ENCODE data around the gene TBC1D1. TPM values are rescaled to one million over a fixed set of nuclear protein-coding genes. Genes with fewer than 3 reads are reported as not detected.

The TBC1D1 gene
- total RNA-seq, 1 donor from 2014 or later, result 133 TPM

DNA sequence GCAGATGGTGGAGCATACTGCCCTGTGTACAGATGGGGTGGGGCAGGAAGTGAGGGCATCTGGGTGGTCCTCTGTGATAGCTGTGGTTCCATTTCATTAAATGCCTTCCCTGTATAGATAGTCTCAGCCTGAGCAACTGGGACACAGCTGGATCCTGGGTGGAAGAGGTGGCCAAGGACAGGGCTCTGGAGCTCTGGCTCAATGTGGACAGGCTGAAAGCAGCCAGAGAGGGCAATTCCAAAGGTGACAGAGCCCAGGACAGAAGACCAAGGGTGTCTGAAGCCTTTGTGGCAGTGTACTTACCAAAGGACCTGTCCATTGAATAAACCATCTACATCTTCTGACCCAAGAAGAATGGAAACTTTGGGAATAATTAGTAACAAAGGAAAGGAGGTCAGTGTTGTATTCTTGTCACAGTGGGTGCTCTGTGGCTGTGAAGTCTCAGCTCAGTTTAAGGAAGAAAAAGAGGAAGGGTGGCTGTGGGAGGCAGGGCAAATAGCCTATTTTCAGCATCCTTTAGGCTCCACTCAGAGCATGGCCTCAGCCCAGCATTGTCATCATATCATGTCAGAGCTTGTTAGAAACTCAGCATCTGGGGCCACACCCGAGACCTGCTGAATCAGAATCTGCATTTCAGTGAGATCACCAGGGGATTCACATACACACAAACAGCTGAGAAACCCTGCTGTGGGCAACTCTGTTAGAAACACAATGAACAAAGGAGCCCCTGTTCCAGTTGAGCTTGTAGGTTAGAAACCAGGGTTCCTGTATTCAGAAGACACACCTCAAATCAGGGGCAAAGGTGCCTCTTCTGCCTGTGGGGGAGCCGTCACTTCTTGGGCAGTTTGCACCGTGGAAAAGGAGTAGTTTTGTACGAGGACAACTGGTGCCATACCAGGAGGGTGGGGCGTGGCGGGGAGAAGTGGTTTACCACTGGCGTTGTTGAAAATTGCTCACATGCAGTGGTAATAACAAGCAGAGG, 237.9 kb downstream of the TBC1D1 start:
- TF ChIP-seq, protein P1, sequence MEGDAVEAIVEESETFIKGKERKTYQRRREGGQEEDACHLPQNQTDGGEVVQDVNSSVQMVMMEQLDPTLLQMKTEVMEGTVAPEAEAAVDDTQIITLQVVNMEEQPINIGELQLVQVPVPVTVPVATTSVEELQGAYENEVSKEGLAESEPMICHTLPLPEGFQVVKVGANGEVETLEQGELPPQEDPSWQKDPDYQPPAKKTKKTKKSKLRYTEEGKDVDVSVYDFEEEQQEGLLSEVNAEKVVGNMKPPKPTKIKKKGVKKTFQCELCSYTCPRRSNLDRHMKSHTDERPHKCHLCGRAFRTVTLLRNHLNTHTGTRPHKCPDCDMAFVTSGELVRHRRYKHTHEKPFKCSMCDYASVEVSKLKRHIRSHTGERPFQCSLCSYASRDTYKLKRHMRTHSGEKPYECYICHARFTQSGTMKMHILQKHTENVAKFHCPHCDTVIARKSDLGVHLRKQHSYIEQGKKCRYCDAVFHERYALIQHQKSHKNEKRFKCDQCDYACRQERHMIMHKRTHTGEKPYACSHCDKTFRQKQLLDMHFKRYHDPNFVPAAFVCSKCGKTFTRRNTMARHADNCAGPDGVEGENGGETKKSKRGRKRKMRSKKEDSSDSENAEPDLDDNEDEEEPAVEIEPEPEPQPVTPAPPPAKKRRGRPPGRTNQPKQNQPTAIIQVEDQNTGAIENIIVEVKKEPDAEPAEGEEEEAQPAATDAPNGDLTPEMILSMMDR (IDR thresholded peaks at IDR 0.05; ENCODE audit: insufficient read depth, low read length, poor library complexity, severe bottlenecking), result no peak
- no peaks in the 10 kb centered on the region for H3K27me3 ChIP-seq (ENCODE audit: control insufficient read depth, insufficient read depth, low read length)
- H3K4me3 ChIP-seq (ENCODE audit: low read depth, low read length), result no peak overlapping the region
- H3K36me3 ChIP-seq (ENCODE audit: control insufficient read depth, insufficient read depth, low read length), result no peaks in the 10 kb centered on the region
- DNase-seq (ENCODE audit: low read depth), result no peak

DNA sequence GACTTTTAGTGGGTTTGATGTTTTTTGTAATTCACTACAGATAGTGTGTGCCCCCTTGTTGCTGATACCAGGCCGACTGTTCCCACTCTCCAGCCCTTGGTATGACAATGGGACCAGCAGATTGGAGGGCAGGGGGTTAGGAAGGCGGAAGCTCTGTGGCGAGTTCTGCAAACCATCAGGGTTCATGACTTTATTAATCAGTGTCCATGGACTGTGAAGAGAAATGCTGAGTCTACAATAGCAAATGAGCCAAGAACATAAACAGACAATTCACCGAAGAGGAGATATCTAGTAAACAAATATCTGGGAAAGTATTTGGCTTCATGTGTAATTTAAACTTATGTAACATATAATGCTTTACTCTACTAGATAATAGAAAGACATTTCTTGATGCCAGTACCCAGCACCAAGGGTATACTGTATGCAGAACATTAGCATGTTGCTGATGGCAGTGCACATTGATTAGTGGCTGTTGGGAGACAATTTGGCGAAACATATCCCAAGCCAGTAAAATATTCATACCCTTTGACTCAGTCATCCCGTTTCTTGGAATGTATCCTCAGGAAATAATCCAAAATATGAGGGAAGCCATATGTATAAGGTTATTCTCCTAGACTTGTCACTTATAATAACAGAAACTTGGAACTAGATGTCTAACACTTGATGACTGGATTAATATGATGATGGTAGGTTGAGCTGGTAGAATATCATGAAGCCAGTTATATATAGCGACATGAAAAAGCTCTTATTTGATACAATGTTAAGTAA, 238.8 kb downstream of the TBC1D1 start:
- Histone ChIP-seq H3K36me3 (ENCODE audit: control insufficient read depth, insufficient read depth, low read length) (no peaks in the 10 kb centered on the region), H3K4me3 (ENCODE audit: low read depth, low read length) (no peak overlapping the region), H3K27me3 (ENCODE audit: control insufficient read depth, insufficient read depth, low read length) (no peaks in the 10 kb centered on the region)
- TF ChIP-seq, protein P1 (IDR thresholded peaks at IDR 0.05; ENCODE audit: insufficient read depth, low read length, poor library complexity, severe bottlenecking), result no peak
- no peak for DNase-seq (ENCODE audit: low read depth)

DNA sequence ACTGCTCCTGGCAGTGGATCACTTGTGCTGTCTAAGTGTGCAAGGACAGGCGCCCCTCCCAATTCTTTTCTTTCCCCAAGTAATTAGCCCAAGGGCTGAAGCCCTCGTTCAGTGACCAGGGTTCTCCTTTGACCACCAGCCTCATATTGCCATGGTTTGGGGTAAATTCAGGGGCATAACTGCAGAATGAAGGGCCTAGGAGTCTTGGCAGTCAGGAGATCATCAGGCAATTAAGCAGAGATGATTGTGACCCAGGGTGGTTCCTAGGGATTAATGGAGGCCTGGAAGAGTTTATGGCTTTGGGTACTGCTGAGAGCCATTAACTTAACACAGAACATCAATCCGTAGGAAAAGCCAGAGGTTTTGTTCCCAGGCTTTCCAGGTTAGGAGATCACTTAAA, 240.0 kb downstream of the TBC1D1 start:
- H3K27me3 ChIP-seq (ENCODE audit: control insufficient read depth, insufficient read depth, low read length), result no peaks in the 10 kb centered on the region
- no peak for DNase-seq (ENCODE audit: low read depth)
- TF ChIP-seq, protein P1 (IDR thresholded peaks at IDR 0.05; ENCODE audit: insufficient read depth, low read length, poor library complexity, severe bottlenecking), result no peak
- H3K36me3 ChIP-seq (ENCODE audit: control insufficient read depth, insufficient read depth, low read length), result no peaks in the 10 kb centered on the region
- no peak overlapping the region for H3K4me3 ChIP-seq (ENCODE audit: low read depth, low read length)

DNA sequence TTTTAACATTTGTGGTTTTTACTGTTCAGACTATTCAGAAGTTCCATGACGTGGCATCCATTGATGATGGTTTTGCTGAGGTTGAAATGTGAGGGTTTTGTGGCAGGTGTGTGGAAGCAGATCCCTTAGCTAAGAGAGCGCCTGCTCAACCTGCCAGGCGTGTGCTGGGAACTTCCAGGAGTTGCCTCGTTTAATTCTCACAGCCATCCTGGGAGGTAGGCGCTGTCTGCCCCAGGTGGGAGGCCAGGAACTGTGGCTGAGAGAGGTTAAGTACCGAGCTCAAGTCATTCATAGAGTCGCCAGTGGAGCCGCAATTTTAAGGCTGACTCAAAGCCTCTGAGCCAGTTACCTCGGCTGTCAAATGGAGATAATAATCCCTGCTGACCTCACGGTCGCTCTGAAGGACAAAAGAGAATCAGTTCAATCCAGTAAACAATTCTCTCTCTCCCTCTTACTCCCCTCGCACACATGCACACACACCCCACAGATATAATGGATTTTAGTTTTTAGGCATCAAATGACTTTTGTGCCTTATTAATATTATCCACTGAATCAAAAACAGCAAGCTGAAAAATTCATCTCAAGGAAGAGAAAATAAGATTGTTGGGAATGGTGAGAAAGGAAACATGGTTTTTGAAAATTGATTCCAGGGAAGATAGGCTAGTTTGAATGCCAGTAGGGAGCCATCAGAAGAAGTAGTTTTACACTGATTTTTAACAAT, 240.6 kb downstream of the TBC1D1 start:
- no peak for DNase-seq (ENCODE audit: low read depth)
- no peak overlapping the region for H3K4me3 ChIP-seq (ENCODE audit: low read depth, low read length)
- H3K27me3 ChIP-seq (ENCODE audit: control insufficient read depth, insufficient read depth, low read length), result no peaks in the 10 kb centered on the region
- H3K36me3 ChIP-seq (ENCODE audit: control insufficient read depth, insufficient read depth, low read length), result peaks cover under 1% of the 10 kb centered on the region
- TF ChIP-seq, protein P1 (IDR thresholded peaks at IDR 0.05; ENCODE audit: insufficient read depth, low read length, poor library complexity, severe bottlenecking), result no peak

- Histone ChIP-seq H3K4me3 (ENCODE audit: low read depth, low read length) (no peak overlapping the region), H3K27me3 (ENCODE audit: control insufficient read depth, insufficient read depth, low read length) (no peaks in the 10 kb centered on the region), H3K36me3 (ENCODE audit: control insufficient read depth, insufficient read depth, low read length) (peaks cover 1% of the 10 kb centered on the region)
- DNase-seq (ENCODE audit: low read depth), result peak; percentile 97
- TF ChIP-seq, protein P1 (IDR thresholded peaks at IDR 0.05; ENCODE audit: insufficient read depth, low read length, poor library complexity, severe bottlenecking), result no peak
Observed at GRCh38 chr4:38132107-38132673, 241.3 kb downstream of the TBC1D1 start.
